ENCODE measurements around the gene USP21. TPM values are rescaled to one million over a fixed set of nuclear protein-coding genes. Genes with fewer than 3 reads are reported as not detected.

The USP21 gene
- total and polyA plus RNA-seq, 2 donors (not counting 3 experiments of a cell fraction or from before 2014, with no cell fraction given) = 19.7 to 29.2 TPM

- Histone ChIP-seq H2AFZ (ENCODE audit: low read depth, low read length) (no peak overlapping the region), H3K4me1 (ENCODE audit: control insufficient read depth, extremely low read depth, insufficient read depth, low read length) (peaks cover 17% of the 10 kb centered on the region), H3K9me3 (replicated peaks; ENCODE audit: control insufficient read depth, insufficient read depth, low read length) (no peaks in the 10 kb centered on the region), H3K27me3 (ENCODE audit: control insufficient read depth in 2 of 2, insufficient read depth in 2 of 2, low read length in 2 of 2) (no peaks in the 10 kb centered on the region), H4K20me1 (replicated peaks; ENCODE audit: control insufficient read depth, extremely low read depth, insufficient read depth, low read length) (no peaks in the 10 kb centered on the region), H3K36me3 (ENCODE audit: control insufficient read depth in 2 of 2, extremely low read depth in 1 of 2, insufficient read depth in 2 of 2, low read length in 2 of 2) (peaks cover 18 to 39% of the 10 kb centered on the region in 2 experiments), H3K4me3 (replicated peaks in 1 of 3; ENCODE audit: insufficient read depth in 1 of 3, low read depth in 1 of 3, low read length in 3 of 3) (no peak overlapping the region), H3K4me2 (ENCODE audit: insufficient read depth, low read length) (no peak overlapping the region), H3K27ac (ENCODE audit: insufficient read depth, low read depth, low read length) (no peak overlapping the region), H3K79me2 (ENCODE audit: control insufficient read depth, insufficient read depth, low read length) (peaks cover 31% of the 10 kb centered on the region), H3K9ac (replicated peaks; ENCODE audit: extremely low read depth, insufficient read depth, low read length) (no peak overlapping the region), H3K9me1 (replicated peaks; ENCODE audit: control insufficient read depth, extremely low read depth, insufficient read depth, low read length) (no peaks in the 10 kb centered on the region)
- BruUV-seq (replicated peaks) = no TSS peak
- dilution Hi-C loops (cut with MboI; ENCODE audit: extremely low pct_ligation_motif_present, low sequenced_read_pairs) (no loop called here), intact Hi-C loops (cut with micrococcal nuclease) (no loop called here)
- POLR2A ChIA-PET = interaction anchor here (0.6 kb wide), 1 partner anchor 11 kb away, joined by 7 read pairs; the partner anchor contains the start of gene DEDD
- FAIRE-seq (no peak), DNase-seq (ENCODE audit: low read depth, low spot score) (no peak)
- TF ChIP-seq POLR2AphosphoS5 (IDR thresholded peaks at IDR 0.05; ENCODE audit: insufficient read depth, low read depth, low read length) = no peak
- no peak for TF ChIP-seq MYC (IDR thresholded peaks at IDR 0.05; ENCODE audit: low read depth, low read length)
- TF ChIP-seq FOS (IDR thresholded peaks at IDR 0.05; ENCODE audit: borderline replicate concordance, insufficient read depth, low read length) = no peak
- no peak for TF ChIP-seq JUN (IDR thresholded peaks at IDR 0.05; ENCODE audit: borderline replicate concordance, insufficient read depth, insufficient read length, low read depth)
- no peak for TF ChIP-seq GATA2 (IDR thresholded peaks at IDR 0.05; ENCODE audit: insufficient read depth, insufficient read length, low read depth, low read length)
- no peak for TF ChIP-seq POLR2A (IDR thresholded peaks at IDR 0.05; ENCODE audit: low read depth, low read length)
- no peak for TF ChIP-seq MAX (IDR thresholded peaks at IDR 0.05; ENCODE audit: insufficient read depth, insufficient read length)
- no peak for TF ChIP-seq CTCF (IDR thresholded peaks at IDR 0.05; ENCODE audit: extremely low read depth in 1 of 2, insufficient read depth in 1 of 2, low read depth in 1 of 2, low read length in 2 of 2)
- TF ChIP-seq EZH2 (IDR thresholded peaks at IDR 0.05; ENCODE audit: borderline replicate concordance, low read depth, low read length, severe bottlenecking) = no peak
- CTCF ChIA-PET = interaction anchor here (1.0 to 1.1 kb wide), 2 partner anchors 15 to 20 kb away, joined by 3 to 5 read pairs; no protein-coding TSS in a partner anchor
These were observed 38.2 kb upstream of the USP21 start for GRCh38 chr1:161121042-161121650.

Measured in endothelial cell of umbilical vein (primary cell).